ENCODE data around the gene ZBTB20.
"Not testable (repeated sequence)": the region's sequence is repeated elsewhere in the genome, so short reads cannot be mapped to it uniquely, and the experiment has no call there.

ZBTB20 gene

GRCh38 chr3:115146418-115147328 is at the start of gene ZBTB20:
ZBTB20 (minus strand) TSS chr3:115147288.
- DNase-seq, result peak; percentile 87

GRCh38 chr3:115194476-115194875 is 47.4 kb upstream of the ZBTB20 start:
- no peak for DNase-seq

GRCh38 chr3:115190747-115191146 is 43.7 kb upstream of the ZBTB20 start:
- no peak for DNase-seq

GRCh38 chr3:115187149-115187757 is 40.2 kb upstream of the ZBTB20 start:
- DNase-seq, result no peak

GRCh38 chr3:115186351-115187148 is 39.5 kb upstream of the ZBTB20 start:
- DNase-seq, result no peak

- DNase-seq, result not testable (repeated sequence)
Observed at GRCh38 chr3:115184859-115185572, 37.9 kb upstream of the ZBTB20 start.

GRCh38 chr3:115178930-115179329 is 31.8 kb upstream of the ZBTB20 start:
- DNase-seq, result not testable (repeated sequence)

GRCh38 chr3:115169808-115170207 is 22.7 kb upstream of the ZBTB20 start:
- no peak for DNase-seq

- no peak for DNase-seq
Observed at GRCh38 chr3:115165701-115166100, 18.6 kb upstream of the ZBTB20 start.

- no peak for DNase-seq
Observed at GRCh38 chr3:115165266-115165665, 18.2 kb upstream of the ZBTB20 start.

GRCh38 chr3:115164374-115165221 is 17.5 kb upstream of the ZBTB20 start:
- DNase-seq, result no peak

- DNase-seq, result no peak
Observed at GRCh38 chr3:115162759-115163158, 15.7 kb upstream of the ZBTB20 start.

- DNase-seq, result no peak
Observed at GRCh38 chr3:115161866-115162265, 14.8 kb upstream of the ZBTB20 start.

- DNase-seq, result no peak
Observed at GRCh38 chr3:115161168-115161834, 14.2 kb upstream of the ZBTB20 start.

- no peak for DNase-seq
Observed at GRCh38 chr3:115160295-115160694, 13.2 kb upstream of the ZBTB20 start.

GRCh38 chr3:115156046-115156654 is 9.1 kb upstream of the ZBTB20 start:
- DNase-seq, result no peak

- DNase-seq, result no peak
Observed at GRCh38 chr3:115154611-115155010, 7.5 kb upstream of the ZBTB20 start.

GRCh38 chr3:115151921-115152320 is 4.8 kb upstream of the ZBTB20 start:
- DNase-seq, result no peak

- DNase-seq, result no peak
Observed at GRCh38 chr3:115148142-115148790, 1.2 kb upstream of the ZBTB20 start.
